Urinary bladder (tissue), 4 donors: Measurements from ENCODE around the gene TARBP2. TPM values are rescaled to one million over a fixed set of nuclear protein-coding genes. Genes with fewer than 3 reads are reported as not detected.

Experiments
- DNase-seq: peaks from one replicate; pipeline ENCODE4 v3.0.0-alpha.2; 2015; ENCODE audit errors: extremely low spot score
- H3K27ac ChIP-seq: one replicate; pipeline ENCODE4 v1.5.1; 2013; ENCODE audit warnings: low read depth, mild to moderate bottlenecking, moderate library complexity
- H3K36me3 ChIP-seq: one replicate; pipeline ENCODE4 v1.6.1; 2013; ENCODE audit warnings: mild to moderate bottlenecking, moderate library complexity; ENCODE audit not compliant: insufficient read depth
- H3K4me1 ChIP-seq: one replicate; pipeline ENCODE4 v1.6.1; 2013; ENCODE audit warnings: mild to moderate bottlenecking, moderate library complexity; ENCODE audit not compliant: insufficient read depth
- H3K4me3 ChIP-seq: one replicate; pipeline ENCODE4 v1.5.1; 2013; ENCODE audit warnings: low read depth, low read length
- WGBS: extraction: QIAGEN DNeasy Blood & Tissue Kit; methylation state at CpG from one replicate; pipeline ENCODE4 v1.1.7; 2013; 5-methylcytosine and 5-hydroxymethylcytosine counted together
- polyA plus RNA-seq: library from polyadenylated mRNA; stranded (reverse); fragments of 200-250 nt; gene quantifications from one replicate; pipeline ENCODE4 v1.2.3, GENCODE V29; 2013
- total RNA-seq: library from RNA; depleted of rRNA; stranded (reverse); fragments of >200 nt; gene quantifications from one replicate; pipeline ENCODE4 v1.2.3, GENCODE V29; 2014
- donor health status: healthy with polysubstance abuse.
- donor health status: healthy.

Gene TARBP2
- total and polyA plus RNA-seq, 2 donors: 22.2 to 24.1 TPM

DNA sequence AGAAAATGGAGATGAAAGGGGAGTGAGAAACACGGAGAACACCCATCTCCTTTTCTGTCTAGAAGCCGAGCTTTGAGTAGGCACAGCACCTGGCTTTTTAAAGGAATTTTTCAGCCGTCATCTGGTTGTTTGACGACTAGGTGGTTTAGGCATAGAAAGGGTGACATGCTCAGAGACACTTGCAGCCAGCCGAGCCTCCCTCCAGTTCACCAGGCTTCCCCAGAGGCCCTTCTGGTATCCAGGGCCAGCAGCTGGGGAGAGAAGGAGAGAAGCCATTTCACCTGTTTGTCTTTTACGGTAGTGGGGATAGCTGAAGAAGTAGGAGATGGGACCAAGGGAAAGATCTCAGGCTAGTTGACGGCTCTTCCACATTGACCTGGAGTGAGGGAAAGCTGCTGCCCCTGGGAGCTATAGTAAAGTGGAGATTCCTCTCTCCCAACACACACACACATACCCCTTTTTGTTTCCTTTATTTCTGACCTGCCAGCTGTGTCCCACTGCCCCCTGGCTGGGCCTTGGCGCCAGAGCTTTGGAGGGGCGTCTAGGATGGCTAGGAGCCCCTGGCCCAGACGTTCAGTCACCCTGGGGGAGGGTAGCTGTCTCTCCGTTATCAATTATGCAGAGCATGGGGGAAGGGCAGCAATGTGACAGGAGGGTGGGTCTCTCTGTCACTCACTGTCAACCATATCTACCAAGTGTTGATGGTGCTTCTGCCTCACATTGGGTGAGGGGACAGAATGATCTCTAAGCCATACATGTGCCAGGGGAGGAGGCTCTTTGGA, 7.3 kb upstream of the TARBP2 start:
- H3K4me3 ChIP-seq: peak overlapping the region; percentile 57
- peak overlapping the region; percentile 57 for H3K27ac ChIP-seq
- no peaks in the 10 kb centered on the region for H3K4me1 ChIP-seq
- no peak for DNase-seq
- no peaks in the 10 kb centered on the region for H3K36me3 ChIP-seq
- WGBS: 29% methylated on average over 11 of the region's 11 CpGs

DNA sequence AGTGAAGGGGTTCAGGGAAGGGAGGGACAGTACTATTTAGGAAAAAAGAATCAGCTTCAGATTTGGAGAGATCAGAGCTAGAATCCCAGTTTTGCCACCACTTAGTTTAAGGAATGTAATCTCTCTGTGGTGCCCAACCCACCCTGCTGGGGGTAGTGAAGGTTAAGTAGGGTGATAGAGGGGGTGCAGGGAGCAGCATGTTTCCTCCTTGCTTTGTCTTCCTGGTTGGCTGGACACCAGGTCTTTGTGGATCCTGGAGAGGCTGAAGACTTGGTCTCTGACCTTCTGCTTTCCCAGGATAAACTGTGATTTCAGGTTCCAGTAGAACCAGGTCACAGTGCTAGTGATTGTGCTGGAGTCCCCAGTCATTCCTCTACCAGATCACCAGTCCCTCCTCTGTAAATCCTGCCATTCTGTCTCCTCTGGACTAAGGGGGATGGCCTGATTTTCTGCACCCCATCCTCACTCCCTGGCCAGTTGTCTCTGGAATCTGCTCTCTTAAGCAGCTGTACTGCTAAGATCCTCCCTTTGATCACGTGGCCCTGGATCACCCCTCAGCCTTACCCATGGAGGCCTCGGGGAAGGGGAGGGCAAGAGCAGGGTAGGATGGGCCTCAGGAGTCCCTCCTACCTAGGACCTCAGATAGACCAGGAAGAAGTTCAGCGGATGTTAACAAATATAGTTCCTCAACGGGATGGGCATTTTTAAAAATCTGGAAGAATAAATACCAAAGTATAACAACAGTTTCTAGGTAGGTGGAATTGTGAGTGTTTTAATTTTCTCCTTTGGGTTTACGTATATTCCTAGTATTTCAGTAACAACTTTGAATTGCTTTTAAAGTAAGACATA, 5.0 kb upstream of the TARBP2 start:
- no peak for DNase-seq
- Histone ChIP-seq H3K27ac (no peak overlapping the region), H3K4me3 (no peak overlapping the region), H3K4me1 (no peaks in the 10 kb centered on the region), H3K36me3 (no peaks in the 10 kb centered on the region)
- WGBS: 30% methylated on average over 5 of the region's 5 CpGs

DNA sequence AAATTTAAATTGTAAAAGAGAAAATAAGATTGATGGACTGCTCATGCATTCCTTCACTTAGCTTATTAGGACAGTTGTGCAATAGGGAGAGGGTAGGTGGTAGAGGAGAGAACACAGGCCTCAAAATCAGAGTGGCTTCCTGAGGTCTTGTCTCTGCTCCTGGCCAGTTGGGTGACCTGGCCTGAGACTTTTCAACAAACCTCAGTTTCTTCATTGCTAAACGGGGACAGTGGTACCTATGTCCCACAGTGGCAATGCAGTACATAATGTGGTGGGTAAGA, 4.4 kb upstream of the TARBP2 start:
- DNase-seq: no peak
- H3K36me3 ChIP-seq: no peaks in the 10 kb centered on the region
- no peak overlapping the region for H3K4me3 ChIP-seq
- no peaks in the 10 kb centered on the region for H3K4me1 ChIP-seq
- 73% methylated on average over 1 of the region's 1 CpG for WGBS
- peak overlapping the region; percentile 41 for H3K27ac ChIP-seq

DNA sequence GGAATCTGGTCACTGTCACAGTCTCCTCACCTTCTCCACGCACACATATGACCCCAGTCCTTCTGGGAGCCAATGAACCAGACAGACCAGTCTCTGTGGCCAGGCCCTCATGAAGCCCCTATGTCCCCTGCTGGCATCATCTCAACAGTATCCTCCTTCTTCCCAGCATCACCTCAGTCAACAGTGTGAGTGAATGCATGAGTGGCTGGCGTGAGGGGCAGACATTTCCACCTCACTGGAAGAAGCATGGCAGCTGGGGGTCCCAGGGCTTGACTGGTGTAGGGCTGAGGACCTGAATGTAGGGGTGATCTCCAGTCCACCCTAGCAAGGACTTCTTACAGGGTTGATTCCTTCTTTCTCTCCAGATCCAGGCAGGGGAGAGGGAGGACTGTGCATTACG, 3.6 kb upstream of the TARBP2 start:
- Histone ChIP-seq H3K4me1 (no peaks in the 10 kb centered on the region), H3K27ac (no peak overlapping the region), H3K4me3 (no peak overlapping the region), H3K36me3 (no peaks in the 10 kb centered on the region)
- no peak for DNase-seq
- 91% methylated on average over 3 of the region's 3 CpGs for WGBS

DNA sequence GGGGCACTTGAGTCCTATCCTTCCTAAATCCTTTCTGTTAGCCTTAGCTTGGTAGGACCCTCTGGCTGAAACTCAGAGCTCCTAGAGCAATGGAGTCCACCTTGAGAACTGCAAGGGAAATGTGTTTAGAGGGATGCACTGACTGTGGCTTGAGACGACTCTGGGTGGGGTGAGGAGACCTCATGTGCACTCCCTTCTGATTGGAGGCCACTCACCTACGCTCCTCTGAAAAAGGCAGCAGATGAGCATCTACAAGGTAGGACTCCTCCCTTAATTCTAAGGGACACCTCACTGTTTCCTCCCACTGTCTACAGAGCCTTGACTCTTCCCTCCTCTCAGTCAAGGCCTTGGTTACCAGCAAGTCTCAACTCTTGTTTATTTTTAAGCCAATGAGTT, 2.9 kb upstream of the TARBP2 start:
- H3K36me3 ChIP-seq: no peaks in the 10 kb centered on the region
- H3K4me1 ChIP-seq: no peaks in the 10 kb centered on the region
- 74% methylated on average over 2 of the region's 2 CpGs for WGBS
- no peak overlapping the region for H3K4me3 ChIP-seq
- no peak for DNase-seq
- H3K27ac ChIP-seq: no peak overlapping the region

DNA sequence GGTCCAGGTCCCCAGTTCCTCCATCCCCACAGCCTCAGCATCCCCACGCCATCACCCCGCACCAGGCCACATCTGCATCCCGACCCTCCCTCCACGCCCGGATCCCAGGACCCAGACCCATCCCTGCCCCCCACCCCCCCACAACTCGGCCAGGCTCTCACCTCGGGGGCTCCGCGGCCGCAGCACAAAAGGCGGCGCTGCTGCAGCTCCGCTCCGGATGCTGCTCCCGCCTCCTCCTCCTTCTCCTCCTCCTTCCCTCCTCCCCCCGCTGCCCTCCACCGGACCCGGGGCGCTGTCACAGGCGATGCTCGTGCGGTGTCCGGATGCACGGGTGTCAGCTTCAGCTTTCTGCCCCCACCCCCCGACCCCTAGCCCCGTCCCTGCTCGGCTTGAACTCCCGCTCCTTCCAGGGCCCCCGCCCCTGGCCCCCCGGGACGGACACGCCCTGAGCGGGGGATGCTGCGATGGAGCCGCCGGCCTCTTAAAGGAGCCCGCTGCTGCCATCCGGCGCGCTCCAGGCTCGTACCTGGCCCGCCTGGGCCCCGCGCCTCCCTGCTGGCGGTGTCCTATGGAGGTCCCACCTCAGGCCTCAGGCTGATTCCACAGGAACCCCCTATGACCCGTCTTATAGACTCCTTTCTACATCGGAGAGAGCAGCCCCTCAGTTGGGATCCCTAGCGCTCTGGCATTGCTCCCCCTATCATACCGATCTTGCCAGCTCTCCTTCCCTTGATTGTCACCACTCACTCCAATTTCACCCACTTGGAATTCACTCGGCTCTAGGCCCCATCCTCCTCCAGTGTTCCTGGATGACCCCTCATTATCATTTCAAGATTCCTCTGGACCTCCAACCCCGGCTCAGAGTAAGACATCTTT, 1.6 kb upstream of the TARBP2 start, which contains the start of gene MAP3K12:
MAP3K12 (minus strand) TSS at position 193 of the 876 bp plus-strand sequence. CDS start 12,067 bp downstream, outside the sequence.
- no peaks in the 10 kb centered on the region for H3K4me1 ChIP-seq
- peak within 1 kb of the TSS; percentile 94 for H3K27ac ChIP-seq
- H3K4me3 ChIP-seq: peak within 1 kb of the TSS; percentile 54
- no peaks in the 10 kb centered on the region for H3K36me3 ChIP-seq
- DNase-seq: no peak
- under 1% methylated on average over 51 of the region's 51 CpGs for WGBS

DNA sequence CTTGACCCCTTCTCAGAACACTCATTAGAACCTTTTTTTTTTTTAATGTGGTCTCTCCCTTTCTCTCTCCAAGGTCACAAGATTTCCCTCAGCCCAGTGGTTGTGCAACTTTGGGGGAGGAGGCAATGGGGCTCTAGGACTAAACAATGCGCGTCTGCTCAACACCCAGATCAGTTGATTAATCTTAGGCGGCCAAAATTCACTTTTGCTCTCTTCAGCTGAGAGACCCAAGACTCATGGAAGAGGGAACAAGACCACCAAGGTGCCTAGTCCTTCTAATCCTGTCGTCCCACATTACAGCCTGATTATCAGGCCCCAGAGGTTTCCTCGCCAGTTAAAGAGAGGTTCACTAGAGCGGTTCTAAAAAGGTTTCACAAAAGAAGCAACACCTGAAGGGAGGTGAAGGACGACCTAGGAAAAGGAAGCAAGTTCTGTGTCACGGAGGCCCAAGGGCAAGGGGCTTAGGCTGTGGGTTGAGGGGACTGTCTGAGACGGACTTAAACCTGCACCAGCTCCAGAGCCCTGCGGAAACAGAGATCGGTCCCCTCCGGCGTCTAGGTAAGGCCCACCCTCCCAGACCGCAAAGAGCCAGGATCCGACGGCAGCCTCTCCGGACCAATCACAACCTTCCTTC, 824 bp upstream of the TARBP2 start:
- no peak for DNase-seq
- 3% methylated on average over 17 of the region's 17 CpGs for WGBS
- peak overlapping the region; percentile 94 for H3K27ac ChIP-seq
- H3K4me1 ChIP-seq: no peaks in the 10 kb centered on the region
- no peaks in the 10 kb centered on the region for H3K36me3 ChIP-seq
- H3K4me3 ChIP-seq: peak overlapping the region; percentile 54

DNA sequence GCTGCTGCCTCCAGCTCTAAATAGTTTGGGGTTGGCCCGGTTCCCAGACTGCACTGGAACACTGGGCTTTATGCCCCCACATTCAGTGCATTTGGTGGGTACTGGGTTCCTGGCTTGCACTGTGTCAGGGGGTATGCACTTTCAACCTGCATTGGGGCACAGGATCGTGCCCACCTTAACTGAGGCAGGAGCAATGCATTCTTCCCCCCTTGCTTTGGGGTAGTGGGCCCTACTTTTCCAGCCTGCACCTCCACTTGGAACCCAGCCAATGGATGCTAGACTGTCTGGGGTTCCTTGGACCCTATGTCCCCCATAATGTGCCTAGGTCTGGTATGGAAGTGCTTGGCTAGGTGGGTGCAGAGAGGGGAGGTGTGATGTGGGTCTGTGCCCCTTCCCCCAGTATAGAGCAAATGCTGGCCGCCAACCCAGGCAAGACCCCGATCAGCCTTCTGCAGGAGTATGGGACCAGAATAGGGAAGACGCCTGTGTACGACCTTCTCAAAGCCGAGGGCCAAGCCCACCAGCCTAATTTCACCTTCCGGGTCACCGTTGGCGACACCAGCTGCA, 615 bp downstream of the TARBP2 start:
- DNase-seq: no peak
- H3K36me3 ChIP-seq: no peaks in the 10 kb centered on the region
- no peak overlapping the region for H3K27ac ChIP-seq
- peak overlapping the region; percentile 44 for H3K4me3 ChIP-seq
- 71% methylated on average over 10 of the region's 10 CpGs for WGBS
- no peaks in the 10 kb centered on the region for H3K4me1 ChIP-seq

DNA sequence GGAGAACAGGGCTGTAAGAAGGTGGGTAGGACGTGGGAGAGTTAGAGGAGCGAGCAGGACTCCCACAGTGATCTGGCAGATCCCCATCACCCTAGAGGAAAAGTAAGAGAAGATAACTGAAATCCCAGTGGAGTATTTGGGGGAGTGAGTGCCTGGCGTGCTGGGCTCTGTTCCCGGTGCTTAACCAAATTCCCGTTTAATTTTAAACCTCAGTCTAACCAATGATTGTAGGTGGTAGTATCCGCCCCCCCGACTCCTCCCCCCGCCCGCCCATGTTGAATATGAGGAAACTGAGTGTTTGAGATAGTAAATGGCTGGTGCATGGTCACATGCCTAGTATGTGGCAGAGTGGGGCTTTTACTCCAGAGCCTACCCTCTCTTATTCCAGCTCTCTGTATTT, 1.2 kb downstream of the TARBP2 start:
- 66% methylated on average over 9 of the region's 9 CpGs for WGBS
- no peak for DNase-seq
- no peaks in the 10 kb centered on the region for H3K36me3 ChIP-seq
- H3K4me1 ChIP-seq: no peaks in the 10 kb centered on the region
- H3K27ac ChIP-seq: no peak overlapping the region
- H3K4me3 ChIP-seq: no peak overlapping the region

DNA sequence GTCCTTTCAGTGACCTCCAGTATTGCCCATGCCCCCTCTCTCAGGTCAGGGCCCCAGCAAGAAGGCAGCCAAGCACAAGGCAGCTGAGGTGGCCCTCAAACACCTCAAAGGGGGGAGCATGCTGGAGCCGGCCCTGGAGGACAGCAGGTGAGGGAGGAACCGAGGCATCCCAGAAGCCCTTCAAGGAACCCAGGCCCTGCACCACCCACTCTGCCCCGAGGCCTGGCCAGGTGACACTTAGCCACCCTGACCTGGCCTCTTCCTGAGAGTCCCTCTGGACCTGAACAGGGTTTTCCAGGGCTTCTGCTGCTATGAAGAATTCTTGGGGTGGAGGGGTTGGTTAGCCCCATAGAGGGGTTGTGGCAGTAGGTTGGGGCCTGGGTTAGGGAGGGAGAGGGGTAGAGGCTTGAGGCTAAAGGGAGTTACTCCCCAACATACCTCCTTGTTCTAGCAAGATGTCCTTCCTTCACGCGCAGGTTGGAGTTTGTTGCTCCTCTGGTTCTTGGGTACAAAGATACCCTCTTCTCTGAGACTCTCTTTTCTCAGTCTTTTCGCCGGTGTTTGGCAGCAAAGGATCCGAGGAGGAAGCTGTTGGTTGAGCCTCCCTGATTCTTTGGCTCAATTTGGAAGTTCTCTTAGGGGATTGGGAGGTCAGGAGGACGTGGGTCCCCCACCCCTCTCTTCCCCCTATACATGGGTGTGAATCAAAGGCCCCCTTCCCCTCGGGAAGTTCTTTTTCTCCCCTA, 2.1 kb downstream of the TARBP2 start:
- Histone ChIP-seq H3K27ac (no peak overlapping the region), H3K36me3 (no peaks in the 10 kb centered on the region), H3K4me3 (no peak overlapping the region), H3K4me1 (no peaks in the 10 kb centered on the region)
- WGBS: 85% methylated on average over 10 of the region's 10 CpGs
- no peak for DNase-seq

DNA sequence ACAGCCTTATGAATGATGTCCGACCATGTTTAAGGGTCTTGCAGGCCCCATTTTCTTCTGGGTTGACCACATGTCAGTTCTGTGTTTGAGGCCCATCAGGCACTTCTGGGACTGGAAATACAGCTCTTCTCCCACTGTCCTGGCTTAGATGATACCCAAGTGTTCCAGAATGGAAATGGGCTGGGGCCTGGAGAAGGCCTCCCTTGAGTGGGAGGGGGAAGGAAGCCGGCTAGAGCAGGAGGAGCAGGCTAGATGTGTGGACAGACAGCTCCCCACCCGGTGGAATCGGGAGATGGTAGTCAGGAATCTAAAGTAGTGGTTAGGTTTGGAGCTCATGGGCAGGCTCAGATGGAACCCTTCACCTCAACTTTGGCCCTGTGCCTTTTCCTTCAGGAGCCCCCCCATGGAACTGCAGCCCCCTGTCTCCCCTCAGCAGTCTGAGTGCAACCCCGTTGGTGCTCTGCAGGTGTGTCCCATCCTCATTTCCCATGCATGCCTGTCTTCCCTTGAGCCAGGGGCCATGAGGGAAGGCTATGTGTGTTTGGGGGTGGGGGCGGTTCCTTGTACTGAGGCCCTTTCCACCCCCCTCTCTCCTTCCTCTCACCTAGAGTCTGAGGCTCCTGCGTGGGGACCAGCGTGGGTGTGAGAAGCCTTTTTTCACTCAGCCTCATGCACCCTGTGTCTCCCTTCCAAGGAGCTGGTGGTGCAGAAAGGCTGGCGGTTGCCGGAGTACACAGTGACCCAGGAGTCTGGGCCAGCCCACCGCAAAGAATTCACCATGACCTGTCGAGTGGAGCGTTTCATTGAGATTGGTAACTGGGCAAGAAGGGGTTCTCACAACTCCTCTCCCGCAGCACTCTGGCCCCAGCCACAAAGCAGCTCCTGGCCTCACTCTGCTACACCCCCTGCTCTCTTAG, 3.2 kb downstream of the TARBP2 start:
- no peak for DNase-seq
- no peaks in the 10 kb centered on the region for H3K4me1 ChIP-seq
- WGBS: 78% methylated on average over 14 of the region's 14 CpGs
- no peak overlapping the region for H3K27ac ChIP-seq
- no peak overlapping the region for H3K4me3 ChIP-seq
- no peaks in the 10 kb centered on the region for H3K36me3 ChIP-seq

DNA sequence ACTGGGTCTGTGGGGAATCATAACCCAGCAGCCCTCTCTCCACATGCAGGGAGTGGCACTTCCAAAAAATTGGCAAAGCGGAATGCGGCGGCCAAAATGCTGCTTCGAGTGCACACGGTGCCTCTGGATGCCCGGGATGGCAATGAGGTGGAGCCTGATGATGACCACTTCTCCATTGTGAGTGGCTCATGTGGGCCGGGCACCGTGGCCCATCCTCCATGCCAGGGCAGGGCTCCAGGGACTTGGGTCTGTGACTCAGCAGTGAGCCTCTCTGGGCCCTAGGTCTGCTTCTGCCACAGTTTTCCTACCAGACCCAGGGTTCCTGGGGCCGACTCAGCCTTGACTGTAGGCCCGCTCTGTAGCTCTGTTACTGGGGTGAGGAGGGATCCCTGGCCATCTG, 4.0 kb downstream of the TARBP2 start:
- DNase-seq: no peak
- Histone ChIP-seq H3K36me3 (no peaks in the 10 kb centered on the region), H3K4me1 (no peaks in the 10 kb centered on the region), H3K4me3 (no peak overlapping the region), H3K27ac (no peak overlapping the region)
- 85% methylated on average over 10 of the region's 10 CpGs for WGBS
